Measurements from ENCODE around the gene IL11RA.
A peak's percentile ranks its signal among the peaks of the same experiment; 100 is the strongest.

The IL11RA gene

DNA sequence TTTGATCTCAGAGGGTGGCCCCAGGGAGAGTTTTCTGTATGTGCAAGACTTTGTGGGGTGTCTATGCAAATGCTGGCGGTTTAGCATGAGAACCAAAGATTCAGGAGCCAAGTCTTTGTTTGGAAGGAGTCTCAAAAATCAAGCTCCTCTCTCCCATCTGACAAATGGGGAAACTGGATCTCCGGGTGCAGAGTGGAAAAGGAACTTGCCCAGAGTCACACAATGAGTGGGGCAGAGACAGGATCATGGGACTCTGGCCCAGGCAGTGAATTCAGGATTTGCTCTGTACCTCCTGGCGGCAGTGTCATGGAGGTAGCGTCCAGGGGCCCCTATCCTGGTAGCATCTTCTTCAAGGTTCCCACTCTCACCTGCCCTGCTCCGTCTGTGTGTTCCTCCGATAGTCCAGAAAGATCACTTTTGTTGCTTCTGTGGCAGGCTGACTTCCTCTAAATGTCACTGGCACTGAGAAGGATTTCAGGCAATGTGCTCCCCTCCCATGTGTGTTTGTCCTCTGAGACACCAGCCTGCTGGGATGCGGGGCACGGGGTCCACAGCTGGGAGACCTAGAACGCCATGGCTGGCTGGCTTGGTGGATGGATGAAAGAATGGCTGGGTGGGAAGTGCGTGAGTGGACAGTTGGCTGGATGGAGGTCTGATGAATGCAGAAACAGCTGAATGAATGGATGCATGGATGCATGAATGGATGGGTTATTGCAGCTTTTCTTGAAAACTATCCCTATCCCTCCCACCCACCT lies 35.5 kb downstream of the IL11RA start:
- no peak for DNase-seq

DNA sequence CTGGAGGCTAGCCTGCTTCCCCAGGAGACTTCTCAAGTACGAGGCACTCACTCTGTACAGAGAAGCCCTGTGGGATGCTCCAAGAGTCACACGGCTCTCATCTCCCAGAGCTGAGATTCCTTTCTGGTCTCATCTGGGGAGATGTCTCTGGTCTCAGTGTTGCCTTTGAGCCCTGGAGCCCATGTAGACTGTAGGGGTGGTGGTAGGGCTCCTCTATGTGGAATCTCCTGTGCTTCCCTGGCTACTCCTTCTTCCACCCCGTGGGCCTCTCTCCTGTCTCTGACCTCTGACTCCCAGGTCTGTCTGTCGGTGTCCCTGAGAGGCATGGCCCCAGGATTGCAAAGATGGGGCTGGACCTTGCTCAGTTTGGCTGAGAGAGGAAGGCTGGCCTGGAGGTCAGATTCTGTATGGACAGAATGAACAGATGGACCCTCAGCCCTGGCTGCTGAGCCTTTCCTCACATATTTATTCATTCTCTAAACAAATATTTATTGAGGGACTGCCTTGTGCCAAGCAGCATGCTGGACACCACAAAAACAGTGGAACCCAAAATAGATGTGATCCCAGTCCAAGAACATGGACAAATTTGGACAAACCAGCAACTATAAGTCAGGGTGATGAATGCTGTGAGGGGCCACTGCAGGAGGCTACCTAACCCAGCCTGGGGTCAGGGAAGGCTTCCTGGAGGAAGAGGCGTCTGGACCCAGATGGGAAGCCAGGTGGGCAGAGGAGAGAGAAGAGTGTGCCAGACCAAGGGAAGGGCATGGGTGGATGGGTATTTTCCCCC lies 36.5 kb downstream of the IL11RA start:
- no peak for DNase-seq

DNA sequence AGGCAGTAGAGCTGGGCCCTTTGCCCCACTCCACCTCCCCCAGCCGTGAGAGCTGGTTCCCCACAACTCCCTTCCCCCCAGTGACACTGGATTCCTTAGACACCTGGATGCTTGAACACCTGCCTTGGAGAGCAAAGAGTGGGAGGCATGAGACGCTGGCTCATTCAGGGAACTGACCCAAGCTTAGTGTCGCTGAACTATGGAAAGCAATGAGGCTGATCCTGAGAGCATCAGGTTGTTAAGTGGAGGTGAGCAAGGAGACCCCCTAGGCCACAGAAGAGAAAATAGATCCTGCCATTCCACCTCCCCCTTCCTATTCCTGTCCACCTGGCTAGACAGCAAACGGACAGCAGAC lies 37.1 kb downstream of the IL11RA start:
- no peak for DNase-seq

DNA sequence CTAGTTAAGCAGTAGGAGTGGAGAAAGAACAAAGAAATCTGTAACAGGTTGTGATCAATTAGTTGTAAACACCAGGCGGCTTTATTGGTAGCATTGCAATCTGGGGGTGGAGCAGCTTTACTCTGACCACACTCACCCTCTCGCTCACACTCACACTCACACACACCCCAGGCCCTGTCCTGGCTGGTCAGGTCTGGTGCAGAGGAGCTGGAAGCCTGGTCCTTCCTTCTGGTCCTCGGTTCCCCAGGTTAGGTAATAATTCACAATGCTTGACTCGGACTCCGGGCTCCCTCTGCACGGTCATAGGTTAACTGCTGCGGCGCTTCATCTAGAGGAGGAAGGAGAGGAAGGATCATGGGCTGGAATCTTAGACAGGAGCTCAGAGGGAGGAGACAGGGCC lies 37.5 kb downstream of the IL11RA start:
- no peak for DNase-seq

DNA sequence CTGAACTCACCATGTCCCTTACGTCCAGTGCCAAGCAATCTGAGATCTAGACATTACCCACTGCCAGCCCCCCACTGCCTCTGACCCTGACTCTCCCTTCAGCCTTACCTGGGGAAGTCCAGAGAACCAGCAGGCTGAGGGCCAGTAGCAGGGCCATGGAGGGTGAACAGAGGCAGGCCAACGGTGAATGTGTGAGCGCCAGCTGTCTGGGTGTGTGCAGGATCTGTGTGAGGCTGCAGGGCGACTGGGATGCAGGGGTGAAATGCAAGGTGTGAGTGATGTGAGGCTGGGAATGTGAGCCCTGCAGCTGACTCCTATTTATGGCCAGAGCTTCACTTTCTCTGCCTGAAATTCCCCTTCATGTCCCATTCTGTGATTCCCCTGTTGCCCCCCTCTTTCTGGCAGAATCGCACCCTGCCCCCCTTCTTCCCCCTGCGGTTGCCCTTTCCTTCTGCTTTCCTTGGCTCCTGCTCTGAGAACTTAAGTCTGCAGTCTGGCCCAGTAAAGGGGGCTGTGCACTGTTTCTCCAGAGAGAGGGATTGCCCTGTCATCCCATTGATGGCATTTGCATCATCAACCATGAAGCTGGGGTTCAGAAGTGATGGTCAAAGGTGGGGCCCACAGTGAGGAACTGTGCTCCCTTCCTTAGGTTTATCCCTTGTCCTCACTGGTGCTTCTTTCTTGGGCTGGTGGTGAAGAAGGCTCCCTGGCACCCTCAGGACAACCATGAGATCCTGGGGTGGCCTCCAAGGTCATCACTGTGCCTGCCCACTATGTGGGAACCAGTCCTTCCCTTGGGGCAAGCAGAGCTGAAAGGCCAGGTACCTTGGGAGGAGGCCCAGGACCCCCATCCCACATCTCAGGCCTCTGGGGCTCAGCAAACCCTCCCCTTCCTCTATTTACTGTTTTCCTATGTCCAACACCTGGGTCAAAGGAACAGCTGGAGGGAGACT lies 39.3 kb downstream of the IL11RA start, which contains the start of gene CCL19:
Gene CCL19 (minus strand): TSS at position 294 of the 953 bp plus-strand sequence. CDS start 137 bp downstream, at position 157.
- DNase-seq = no peak

DNA sequence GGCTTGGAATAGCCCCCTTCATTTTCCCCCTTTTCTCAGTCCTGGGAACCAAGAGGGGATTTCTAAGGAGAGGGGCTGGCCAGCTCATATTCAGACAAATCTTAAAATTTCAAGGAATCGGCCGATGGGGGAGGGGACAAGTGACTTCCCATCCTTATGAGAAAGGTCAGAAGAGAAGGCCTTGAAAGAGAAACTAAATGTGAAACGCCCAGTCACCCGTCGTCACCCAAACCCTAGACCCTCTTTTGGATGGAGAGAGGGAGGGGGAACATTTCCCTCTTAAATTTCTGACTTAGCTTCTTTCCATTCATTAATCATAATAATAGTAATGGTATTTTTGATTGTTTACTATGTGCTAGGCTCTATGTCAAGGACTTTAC lies 39.9 kb downstream of the IL11RA start:
- DNase-seq = no peak

DNA sequence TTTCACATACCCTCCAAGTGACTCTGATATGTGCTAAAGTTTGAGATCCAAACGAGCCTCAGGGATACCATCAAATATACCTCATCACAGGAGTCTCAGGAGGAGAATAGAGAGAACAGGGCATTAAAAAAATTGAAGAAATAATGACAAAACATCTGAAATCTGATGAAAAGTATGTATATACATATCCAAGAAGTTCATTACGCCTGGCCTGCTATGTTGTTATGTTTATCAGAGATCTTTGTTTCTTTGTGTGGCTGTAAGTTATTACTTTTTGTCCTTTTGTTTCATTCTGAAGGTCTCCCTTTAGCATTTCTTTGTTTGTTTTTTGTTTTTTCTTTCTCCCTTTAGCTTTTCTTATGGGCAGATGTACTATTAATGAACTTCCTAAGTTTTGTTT lies 41.6 kb downstream of the IL11RA start:
- no peak for DNase-seq

DNA sequence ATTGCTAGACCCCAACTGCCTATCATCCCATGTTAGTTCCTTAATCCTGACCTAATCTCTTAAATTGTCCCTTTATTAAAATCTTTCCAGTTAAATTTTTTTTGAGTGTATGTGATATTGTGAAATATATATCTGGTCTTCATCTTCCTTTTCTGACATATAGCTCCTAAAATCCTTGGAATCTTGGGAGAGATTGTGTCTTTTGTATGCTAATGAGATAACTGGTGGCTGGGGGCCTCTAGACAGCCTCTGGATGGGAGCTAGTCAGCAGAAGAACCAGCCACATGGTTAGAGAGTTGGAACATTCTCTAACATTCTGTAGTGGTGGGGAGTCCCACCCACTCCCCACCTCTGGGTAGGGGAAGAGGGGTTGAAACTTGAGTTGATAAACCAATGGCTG lies 42.8 kb downstream of the IL11RA start:
- no peak for DNase-seq

DNA sequence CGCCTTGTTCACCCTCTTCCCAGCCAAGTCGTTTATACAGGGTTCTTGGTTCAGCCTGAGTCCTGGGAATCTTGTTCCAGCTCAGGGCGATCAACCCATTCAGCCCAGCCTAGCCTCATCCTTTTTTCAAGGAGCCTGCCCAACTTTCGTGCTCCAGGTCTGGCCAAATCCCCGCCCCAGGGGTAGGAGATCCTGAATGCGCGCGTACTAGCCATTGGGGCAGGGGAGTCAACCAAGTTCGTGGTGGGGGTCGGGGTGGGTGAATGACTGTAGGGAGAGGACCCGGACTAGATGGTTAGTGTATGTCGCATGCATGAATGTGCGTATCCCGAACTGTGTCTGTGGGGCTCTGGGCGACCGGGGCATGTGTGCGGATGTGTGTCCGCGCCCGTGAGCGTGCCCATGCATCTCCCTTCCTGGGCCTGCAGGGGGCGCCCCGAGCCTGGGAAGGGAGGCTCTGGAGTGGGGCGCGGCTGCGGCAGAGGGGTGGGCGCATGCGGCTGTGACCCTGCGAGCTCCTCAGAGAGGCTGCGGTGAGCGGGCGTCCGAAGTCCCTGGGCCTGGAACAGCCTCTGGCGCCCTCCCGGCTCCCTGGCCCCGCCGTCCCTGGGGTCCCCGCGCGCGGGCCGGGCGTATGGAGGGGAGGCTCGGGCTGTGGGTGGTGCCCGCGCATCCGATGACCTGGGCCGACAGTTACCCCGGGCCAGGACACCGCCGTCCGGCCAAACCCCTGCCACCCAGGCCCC lies 49.2 kb downstream of the IL11RA start:
- DNase-seq = peak; percentile 86

DNA sequence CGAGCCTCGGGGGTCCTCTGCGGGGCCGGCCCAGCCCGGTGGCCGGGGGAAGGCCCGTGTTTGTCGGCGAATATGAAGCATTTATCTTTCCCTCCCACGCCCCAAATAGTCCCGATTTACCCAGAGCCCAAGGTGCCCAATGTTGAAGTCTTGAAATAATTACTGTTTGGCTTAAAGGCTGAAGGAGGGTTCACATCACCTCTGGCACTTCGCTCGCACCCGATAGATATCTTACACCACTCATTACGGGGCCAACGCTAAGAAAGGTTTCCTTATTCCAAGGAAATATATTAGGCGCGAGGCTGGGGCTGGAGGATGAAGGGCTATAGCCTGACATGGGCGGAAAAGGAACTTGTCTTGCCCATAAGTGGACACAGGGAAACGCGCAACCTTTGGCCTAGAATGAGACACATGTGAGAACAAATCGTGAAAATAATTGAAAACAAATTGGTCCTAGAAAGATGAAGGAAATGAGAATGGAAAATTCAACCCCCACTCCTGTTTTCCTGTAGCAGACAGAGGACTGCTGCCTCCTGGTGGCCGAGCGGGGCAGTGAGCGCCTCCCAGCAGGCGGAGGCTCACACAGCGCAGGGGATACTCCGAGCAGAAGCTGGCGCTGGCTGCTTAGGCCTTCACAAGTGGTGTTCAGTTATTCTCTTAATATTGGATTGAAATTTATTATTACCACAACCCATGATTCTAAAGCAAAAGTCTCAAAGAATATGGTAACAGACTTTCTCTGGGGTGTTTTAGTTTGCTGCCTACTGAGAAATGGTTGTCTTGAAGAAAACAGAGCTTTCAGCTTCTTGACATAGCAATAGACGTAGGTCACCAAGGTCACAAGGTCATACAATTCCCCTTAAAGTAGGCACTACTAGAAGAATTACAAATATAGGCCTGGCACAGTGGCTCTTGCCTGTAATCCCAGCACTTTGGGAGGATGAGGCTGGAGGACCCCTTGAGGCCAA lies 50.1 kb downstream of the IL11RA start:
- DNase-seq = peak; percentile 90

DNA sequence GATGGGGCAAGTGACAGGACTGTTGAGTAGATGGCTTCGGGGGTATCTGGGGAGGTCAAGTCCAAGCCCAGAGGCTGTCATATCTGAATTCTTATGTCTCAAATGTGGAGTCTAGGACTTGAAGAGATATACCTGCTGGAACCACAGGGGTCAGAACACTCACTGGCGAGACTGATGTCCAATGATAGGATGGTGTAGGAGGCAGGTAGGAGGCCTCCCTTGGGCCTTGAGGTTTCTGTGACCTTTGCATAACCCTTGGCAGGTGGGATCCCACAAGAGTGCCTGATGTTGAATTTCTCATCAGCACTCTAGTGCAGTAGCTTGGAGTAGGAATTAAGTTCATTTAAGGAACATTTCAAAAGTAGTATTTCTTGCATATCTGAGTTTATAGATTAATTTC lies 55.1 kb downstream of the IL11RA start:
- DNase-seq = no peak

DNA sequence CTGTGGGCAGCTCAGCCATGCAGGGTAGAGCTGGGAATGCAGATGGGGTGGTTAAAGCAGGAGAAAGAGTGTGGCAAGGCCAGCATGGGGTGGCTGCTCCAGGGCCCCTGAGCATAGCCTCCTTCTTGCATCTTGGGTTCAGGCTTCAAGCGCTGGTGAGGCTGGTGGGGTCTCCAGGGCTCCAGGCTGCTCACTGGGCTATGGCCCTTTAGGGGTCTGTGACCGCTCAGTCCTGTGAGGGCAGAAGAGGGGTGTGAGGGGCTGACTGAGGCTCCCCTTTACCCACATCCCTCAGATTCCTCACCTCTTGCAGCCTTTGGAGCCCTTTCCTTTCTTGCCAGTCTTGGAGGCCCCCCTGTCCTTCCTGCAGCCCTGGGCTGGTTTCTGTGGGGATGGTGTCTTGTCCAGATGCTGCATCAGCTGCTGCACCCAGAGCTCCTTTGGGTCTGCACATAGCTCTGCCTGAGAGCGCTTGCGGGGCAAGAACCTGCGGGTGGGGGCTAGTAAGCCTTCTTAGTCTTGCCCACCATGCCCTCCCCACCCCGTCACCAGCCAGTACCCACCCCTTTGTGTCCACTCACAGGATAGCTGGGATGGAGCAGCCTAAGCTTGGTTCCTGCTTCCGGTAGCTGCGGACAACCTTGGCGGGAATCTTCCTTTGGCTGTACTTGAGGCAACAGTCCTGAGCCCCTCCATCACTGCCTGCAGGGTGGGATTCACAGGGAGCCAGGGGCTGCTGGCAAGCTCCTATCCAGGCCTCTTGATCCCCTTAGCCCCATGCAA lies 57.4 kb downstream of the IL11RA start:
- no peak for DNase-seq

DNA sequence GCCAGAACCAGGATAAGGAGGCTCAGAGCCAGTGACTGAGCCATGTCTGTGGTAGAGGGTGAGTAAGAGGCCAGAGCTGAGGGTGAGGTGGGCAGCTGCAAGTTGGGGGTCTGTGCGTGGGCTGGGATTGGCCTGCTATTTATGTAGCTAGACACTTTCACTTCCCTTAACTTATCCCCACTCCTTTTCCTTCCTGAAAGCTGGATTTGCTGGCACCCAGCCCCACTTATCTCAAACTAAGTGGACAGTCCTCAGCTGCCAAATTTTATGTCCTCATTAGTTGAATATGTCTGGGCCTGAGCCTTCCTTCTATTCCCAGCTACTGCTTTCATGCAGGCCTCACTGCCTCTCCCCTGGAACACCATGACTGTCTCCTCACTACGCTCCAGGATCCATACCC lies 58.0 kb downstream of the IL11RA start, which contains the start of gene CCL21:
Gene CCL21 (minus strand): TSS at position 114 of the 400 bp plus-strand sequence. CDS start 70 bp downstream, at position 44.
- DNase-seq = no peak

Measured in stimulated activated CD4-positive, alpha-beta T cell treated with anti-CD3 and anti-CD28 coated beads, Interleukin-15, amount 100 ng/mL, for 24 hours (primary cell).